Gastrocnemius medialis (tissue), 4 donors: ENCODE measurements around the gene ZFAND6. TPM values are rescaled to one million over a fixed set of nuclear protein-coding genes. Genes with fewer than 3 reads are reported as not detected.

ENCODE experiments used
- ATAC-seq, 2 donors: fragments of 150-250 bp; one replicate each; pipeline ENCODE4 v1.9.1; 2016
- DNase-seq, 2 donors: peaks; one replicate each; pipeline ENCODE4 v3.0.0-alpha.2; 2019
- H3K27ac ChIP-seq, 4 donors: fragments of 200-600 bp; sonication (generic); 1 replicate in 1 of 4; 2 replicates in 3 of 4; pipeline ENCODE4 v1.5.1; 2016 to 2018; ENCODE audit warnings: mild to moderate bottlenecking in 2 of 4, moderate library complexity in 1 of 4
- H3K27me3 ChIP-seq, 3 donors: fragments of 200-600 bp; sonication (generic) in 2 of 3; 1 replicate in 1 of 3; 2 replicates in 2 of 3; pipeline versions ENCODE4 v1.5.1 to v1.6.0; 2016 to 2019; ENCODE audit warnings: mild to moderate bottlenecking in 1 of 3, moderate library complexity in 1 of 3
- H3K36me3 ChIP-seq, 2 donors: fragments of 200-600 bp; sonication (generic) in 1 of 2; one replicate each; pipeline ENCODE4 v1.5.1; 2017 to 2018
- H3K4me1 ChIP-seq, 2 donors: fragments of 200-600 bp; sonication (generic) in 1 of 2; one replicate each; pipeline ENCODE4 v1.5.1; 2016 to 2017; ENCODE audit warnings: mild to moderate bottlenecking in 2 of 2
- H3K4me3 ChIP-seq, 4 donors: fragments of 200-600 bp; sonication (generic) in 3 of 4; 1 replicate in 1 of 4; 2 replicates in 3 of 4; pipeline ENCODE4 v1.5.1; 2016 to 2019; ENCODE audit warnings: mild to moderate bottlenecking in 2 of 4
- H3K9me3 ChIP-seq, 3 donors: fragments of 200-600 bp; sonication (generic) in 2 of 3; 1 replicate in 1 of 3; 2 replicates in 2 of 3; pipeline ENCODE4 v1.5.1; 2016 to 2019
- CTCF ChIP-seq, 5 experiments: fragments of 450-650 bp in 3 of 5; fragments of 200-600 bp in 2 of 5; sonication (generic) in 2 of 5; IDR thresholded peaks in 4 of 5; conservative IDR thresholded peaks in 1 of 5; 1 replicate in 4 of 5; 2 replicates in 1 of 5; pipeline ENCODE4 v1.5.1; 2016 to 2019; ENCODE audit warnings: antibody characterized with exemption in 5 of 5, mild to moderate bottlenecking in 3 of 5, moderate library complexity in 3 of 5
- POLR2A ChIP-seq, 2 donors: fragments of 450-650 bp; IDR thresholded peaks; one replicate each; pipeline ENCODE4 v1.6.1; 2017; ENCODE audit warnings: antibody characterized with exemption in 2 of 2, mild to moderate bottlenecking in 2 of 2, moderate library complexity in 2 of 2
- in situ Hi-C, 4 donors: fragments of 200-750 bp; cut with MboI; loops; one replicate each; pipeline versions ENCODE4 v1.15.0 to v1.8.0; 2017; ENCODE audit warnings: low sequenced_read_pairs in 4 of 4
- intact Hi-C: fragments of 100-400 bp; cut with DNase I; formaldehyde crosslinking; loops from one replicate; pipeline ENCODE4 v1.15.1; 2023; ENCODE audit warnings: low total_unique reads
- total RNA-seq, 4 donors: library from RNA; depleted of rRNA; stranded (reverse); fragments of >200 nt; gene quantifications; one replicate each; pipeline versions ENCODE4 v1.1.0 to v1.2.3, GENCODE V29; 2016

ZFAND6 gene
- total RNA-seq, 4 donors from 2014 or later: 95.4 to 196 (median 146) TPM

DNA sequence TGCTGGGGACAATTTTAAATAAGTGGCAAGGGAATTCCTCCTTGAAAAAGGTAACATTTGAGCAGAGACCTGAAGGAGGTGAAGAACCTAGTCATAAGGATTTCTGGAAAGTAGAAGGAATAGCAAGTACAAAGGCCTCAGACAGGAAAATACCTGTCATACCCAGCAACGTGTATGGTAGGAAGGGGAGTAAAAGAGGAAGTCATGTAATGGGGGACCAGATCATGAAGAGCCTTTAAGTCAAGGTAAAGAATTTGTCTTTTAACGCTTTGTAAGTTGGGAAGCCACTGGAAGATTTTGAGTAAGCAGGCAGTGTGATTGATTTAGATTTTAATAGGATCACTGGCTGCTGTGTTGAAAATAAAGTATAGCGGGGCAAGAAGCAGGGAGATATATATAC lies 49.9 kb downstream of the ZFAND6 start:
- no peak for TF ChIP-seq POLR2A (IDR thresholded peaks at IDR 0.05)
- no peak for TF ChIP-seq CTCF (IDR thresholded peaks at IDR 0.05 in 4 of 5, conservative IDR thresholded peaks at IDR 0.05 in 1 of 5)
- DNase-seq (no peak), ATAC-seq (no peak)
- Histone ChIP-seq H3K9me3 (no peaks in the 10 kb centered on the region), H3K4me3 (no peak overlapping the region), H3K27me3 (no peaks in the 10 kb centered on the region), H3K36me3 (no peaks in the 10 kb centered on the region), H3K4me1 (peaks cover 44 to 51% of the 10 kb centered on the region in 2 donors), H3K27ac (no peak overlapping the region)
- in situ Hi-C loops: no loop called here
- intact Hi-C loops: no loop called here

DNA sequence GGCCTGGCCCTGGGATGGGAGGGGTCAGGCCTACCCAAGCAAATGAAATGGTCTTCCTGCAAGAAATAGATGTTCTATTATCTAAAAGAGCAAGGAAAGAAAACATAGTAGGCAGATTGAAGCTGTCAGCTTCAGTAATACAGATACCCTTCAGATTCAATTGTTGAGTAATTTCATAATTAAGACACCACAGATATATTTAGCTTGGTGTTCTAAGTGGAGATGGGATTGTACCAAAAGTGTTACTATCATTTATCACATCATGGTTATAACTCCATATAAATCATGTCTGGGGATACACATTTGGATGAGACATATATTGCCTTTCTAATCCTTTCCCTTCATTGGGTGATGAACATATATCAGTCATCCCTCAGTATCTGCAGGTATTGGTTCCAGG lies 51.4 kb downstream of the ZFAND6 start:
- TF ChIP-seq POLR2A (IDR thresholded peaks at IDR 0.05): no peak
- no peak for TF ChIP-seq CTCF (IDR thresholded peaks at IDR 0.05 in 4 of 5, conservative IDR thresholded peaks at IDR 0.05 in 1 of 5)
- Histone ChIP-seq H3K27ac (peak overlapping the region in 2 of 4 donors; percentile 32 to 50), H3K27me3 (no peaks in the 10 kb centered on the region), H3K9me3 (no peaks in the 10 kb centered on the region), H3K36me3 (no peaks in the 10 kb centered on the region), H3K4me3 (no peak overlapping the region), H3K4me1 (peaks cover 54 to 60% of the 10 kb centered on the region in 2 donors)
- intact Hi-C loops (no loop called here), in situ Hi-C loops (no loop called here)
- DNase-seq: no peak
- peak; percentile 81 to 95 for ATAC-seq

DNA sequence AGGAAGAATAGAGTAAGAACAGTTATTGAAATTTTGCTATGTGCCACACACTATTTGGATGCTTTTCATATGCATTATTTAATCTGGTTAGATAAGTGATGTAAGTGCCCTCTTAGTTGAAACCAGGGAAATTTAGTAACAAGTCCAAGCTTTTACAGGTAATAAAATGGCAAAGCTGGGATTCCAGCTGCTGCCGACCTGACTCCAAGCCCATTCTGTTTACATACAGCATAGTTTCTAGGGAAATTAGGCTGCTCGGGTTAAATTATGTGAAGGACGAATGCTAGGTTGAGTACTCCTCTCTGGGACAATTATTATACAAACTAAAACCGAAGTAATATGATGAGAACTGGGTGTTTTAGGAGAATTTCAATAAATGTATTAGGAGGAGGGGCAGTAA lies 54.6 kb downstream of the ZFAND6 start:
- in situ Hi-C loops: no loop called here
- Histone ChIP-seq H3K4me1 (peaks cover 47 to 50% of the 10 kb centered on the region in 2 donors), H3K36me3 (no peaks in the 10 kb centered on the region), H3K9me3 (no peaks in the 10 kb centered on the region), H3K27ac (no peak overlapping the region), H3K4me3 (no peak overlapping the region), H3K27me3 (no peaks in the 10 kb centered on the region)
- ATAC-seq (no peak), DNase-seq (no peak)
- intact Hi-C loops: no loop called here
- TF ChIP-seq POLR2A (IDR thresholded peaks at IDR 0.05): no peak
- TF ChIP-seq CTCF (IDR thresholded peaks at IDR 0.05 in 4 of 5, conservative IDR thresholded peaks at IDR 0.05 in 1 of 5): no peak

- intact Hi-C loops: no loop called here
- H3K36me3 ChIP-seq: no peaks in the 10 kb centered on the region
- TF ChIP-seq POLR2A (IDR thresholded peaks at IDR 0.05) (no peak), CTCF (IDR thresholded peaks at IDR 0.05 in 4 of 5, conservative IDR thresholded peaks at IDR 0.05 in 1 of 5) (no peak)
Observed at GRCh38 chr15:80115021-80115420, 55.5 kb downstream of the ZFAND6 start.

DNA sequence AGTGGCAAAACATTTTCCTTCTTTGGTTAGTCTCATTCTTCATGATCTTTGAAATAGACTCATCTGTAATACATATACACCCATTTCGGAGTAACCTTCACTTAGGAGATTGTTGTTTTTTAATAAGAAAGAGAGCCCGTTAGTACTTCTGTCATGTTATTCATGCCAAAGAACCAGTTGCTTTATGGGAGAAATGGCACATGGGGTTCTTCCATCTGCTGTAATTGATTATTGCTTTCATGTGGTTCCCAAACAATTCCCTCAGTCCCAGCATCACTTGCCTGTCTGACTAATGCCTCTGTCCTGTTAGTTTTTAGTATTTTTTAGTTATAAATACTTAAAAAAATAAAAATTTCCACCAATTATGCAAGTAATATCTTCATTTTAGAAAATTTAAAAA lies 59.5 kb downstream of the ZFAND6 start:
- H3K9me3 ChIP-seq: no peaks in the 10 kb centered on the region
- H3K27ac ChIP-seq: no peak overlapping the region
- no peaks in the 10 kb centered on the region for H3K27me3 ChIP-seq
- intact Hi-C loops: no loop called here
- H3K4me1 ChIP-seq: peaks cover 20 to 22% of the 10 kb centered on the region in 2 donors
- ATAC-seq (no peak), DNase-seq (no peak)
- H3K36me3 ChIP-seq: peaks cover 0 to 22% of the 10 kb centered on the region in 2 donors
- H3K4me3 ChIP-seq: no peak overlapping the region
- in situ Hi-C loops: no loop called here
- TF ChIP-seq CTCF (IDR thresholded peaks at IDR 0.05 in 4 of 5, conservative IDR thresholded peaks at IDR 0.05 in 1 of 5) (no peak), POLR2A (IDR thresholded peaks at IDR 0.05) (no peak)

More at GRCh38 chr15:80115021-80115420, 55.5 kb downstream of the ZFAND6 start:
- Histone ChIP-seq H3K9me3 (no peaks in the 10 kb centered on the region), H3K27me3 (no peaks in the 10 kb centered on the region), H3K27ac (no peak overlapping the region), H3K4me1 (peaks cover 42% of the 10 kb centered on the region in 2 donors), H3K4me3 (no peak overlapping the region)
- no peak for ATAC-seq
- in situ Hi-C loops: no loop called here
- DNase-seq: no peak
